ENCODE measurements around the gene SLC1A2. TPM values are rescaled to one million over a fixed set of nuclear protein-coding genes. Genes with fewer than 3 reads are reported as not detected.

The SLC1A2 gene
- total and polyA plus RNA-seq, 2 of the 4 experiments (the other 2 are of a cell fraction): 0.15 to 0.54 TPM

DNA sequence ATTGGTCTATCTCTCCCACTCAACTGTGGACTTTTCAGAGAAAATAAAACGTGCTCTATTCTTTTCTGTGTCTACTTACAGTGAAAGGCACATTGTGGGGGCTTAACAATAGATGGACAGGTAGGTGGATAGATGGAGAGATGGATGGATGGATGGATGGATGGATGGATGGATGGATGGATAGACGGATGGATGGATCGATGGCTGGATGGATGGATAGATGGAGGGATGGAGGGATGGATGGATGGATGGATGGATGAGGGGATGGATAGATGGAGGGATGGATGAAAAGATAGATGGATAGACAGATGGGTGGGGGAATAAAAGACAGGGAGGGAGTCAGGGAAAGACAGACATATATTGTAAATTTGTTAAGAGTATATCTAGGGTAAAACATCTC, 14.2 kb upstream of the SLC1A2 start:
- Histone ChIP-seq H3K27me3 (ENCODE audit: control insufficient read depth, insufficient read depth, low read length) (no peaks in the 10 kb centered on the region), H3K4ac (ENCODE audit: low read depth, low read length) (no peak overlapping the region), H3K14ac (replicated peaks; ENCODE audit: low read depth, low read length) (no peak overlapping the region), H3K9me1 (ENCODE audit: insufficient read depth, low read length) (peaks cover 9% of the 10 kb centered on the region; the same call in 1 of the 2 replicates), H3K23ac (ENCODE audit: low read depth, low read length) (no peak overlapping the region), H4K5ac (ENCODE audit: low read depth, low read length) (no peak overlapping the region), H4K8ac (ENCODE audit: low read depth in 2 of 2, low read length in 2 of 2) (no peak overlapping the region), H3K18ac (ENCODE audit: low read depth, low read length) (no peak overlapping the region), H3K56ac (ENCODE audit: extremely low read depth, insufficient read depth, low read length) (no peak overlapping the region), H2BK5ac (ENCODE audit: low read depth, low read length, poor library complexity, severe bottlenecking) (no peak overlapping the region), H3K9me3 (ENCODE audit: control insufficient read depth, insufficient read depth, low read length) (no peaks in the 10 kb centered on the region), H3K79me1 (ENCODE audit: low read depth in 1 of 2, low read length in 2 of 2) (peaks cover 0 to 7% of the 10 kb centered on the region in 2 experiments; a peak in 1 of 4 replicates), H3K36me3 (ENCODE audit: control insufficient read depth, insufficient read depth, low read length) (peaks cover 43% of the 10 kb centered on the region), H3K9ac (ENCODE audit: low read depth, low read length) (no peak overlapping the region), H2BK120ac (ENCODE audit: low read depth, low read length) (no peak overlapping the region), H3K4me2 (ENCODE audit: low read depth, low read length) (no peak overlapping the region), H2AFZ (replicated peaks; ENCODE audit: low read length, poor library complexity) (no peak overlapping the region), H3K4me3 (ENCODE audit: insufficient read depth, low read depth, low read length) (no peak overlapping the region), H2AK5ac (ENCODE audit: low read depth, low read length) (no peak overlapping the region), H4K20me1 (ENCODE audit: insufficient read depth, low read length) (no peaks in the 10 kb centered on the region), H2AK9ac (replicated peaks; ENCODE audit: low read depth, low read length, poor library complexity) (no peak overlapping the region), H2BK20ac (ENCODE audit: low read depth, low read length) (no peak overlapping the region), H3K4me1 (ENCODE audit: control insufficient read depth, insufficient read depth, low read length) (no peaks in the 10 kb centered on the region), H3K27ac (ENCODE audit: insufficient read depth, low read length) (no peak overlapping the region), H4K91ac (ENCODE audit: insufficient read depth, low read depth, low read length) (no peak overlapping the region), H2BK15ac (ENCODE audit: low read depth, low read length) (no peak overlapping the region)
- TF ChIP-seq, protein P1, sequence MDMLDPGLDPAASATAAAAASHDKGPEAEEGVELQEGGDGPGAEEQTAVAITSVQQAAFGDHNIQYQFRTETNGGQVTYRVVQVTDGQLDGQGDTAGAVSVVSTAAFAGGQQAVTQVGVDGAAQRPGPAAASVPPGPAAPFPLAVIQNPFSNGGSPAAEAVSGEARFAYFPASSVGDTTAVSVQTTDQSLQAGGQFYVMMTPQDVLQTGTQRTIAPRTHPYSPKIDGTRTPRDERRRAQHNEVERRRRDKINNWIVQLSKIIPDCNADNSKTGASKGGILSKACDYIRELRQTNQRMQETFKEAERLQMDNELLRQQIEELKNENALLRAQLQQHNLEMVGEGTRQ (IDR thresholded peaks at IDR 0.05; ENCODE audit: low read depth, low read length): no peak
- TF ChIP-seq, protein P2, sequence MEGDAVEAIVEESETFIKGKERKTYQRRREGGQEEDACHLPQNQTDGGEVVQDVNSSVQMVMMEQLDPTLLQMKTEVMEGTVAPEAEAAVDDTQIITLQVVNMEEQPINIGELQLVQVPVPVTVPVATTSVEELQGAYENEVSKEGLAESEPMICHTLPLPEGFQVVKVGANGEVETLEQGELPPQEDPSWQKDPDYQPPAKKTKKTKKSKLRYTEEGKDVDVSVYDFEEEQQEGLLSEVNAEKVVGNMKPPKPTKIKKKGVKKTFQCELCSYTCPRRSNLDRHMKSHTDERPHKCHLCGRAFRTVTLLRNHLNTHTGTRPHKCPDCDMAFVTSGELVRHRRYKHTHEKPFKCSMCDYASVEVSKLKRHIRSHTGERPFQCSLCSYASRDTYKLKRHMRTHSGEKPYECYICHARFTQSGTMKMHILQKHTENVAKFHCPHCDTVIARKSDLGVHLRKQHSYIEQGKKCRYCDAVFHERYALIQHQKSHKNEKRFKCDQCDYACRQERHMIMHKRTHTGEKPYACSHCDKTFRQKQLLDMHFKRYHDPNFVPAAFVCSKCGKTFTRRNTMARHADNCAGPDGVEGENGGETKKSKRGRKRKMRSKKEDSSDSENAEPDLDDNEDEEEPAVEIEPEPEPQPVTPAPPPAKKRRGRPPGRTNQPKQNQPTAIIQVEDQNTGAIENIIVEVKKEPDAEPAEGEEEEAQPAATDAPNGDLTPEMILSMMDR (conservative IDR thresholded peaks at IDR 0.05; ENCODE audit: low read depth, low read length): no peak
- no peak for TF ChIP-seq RAD21 (IDR thresholded peaks at IDR 0.05; ENCODE audit: low read length)
- TF ChIP-seq CHD1 (IDR thresholded peaks at IDR 0.05; ENCODE audit: low read depth, low read length): no peak
- TF ChIP-seq MAFK (IDR thresholded peaks at IDR 0.05; ENCODE audit: low read depth, low read length): no peak
- TF ChIP-seq, protein P3, sequence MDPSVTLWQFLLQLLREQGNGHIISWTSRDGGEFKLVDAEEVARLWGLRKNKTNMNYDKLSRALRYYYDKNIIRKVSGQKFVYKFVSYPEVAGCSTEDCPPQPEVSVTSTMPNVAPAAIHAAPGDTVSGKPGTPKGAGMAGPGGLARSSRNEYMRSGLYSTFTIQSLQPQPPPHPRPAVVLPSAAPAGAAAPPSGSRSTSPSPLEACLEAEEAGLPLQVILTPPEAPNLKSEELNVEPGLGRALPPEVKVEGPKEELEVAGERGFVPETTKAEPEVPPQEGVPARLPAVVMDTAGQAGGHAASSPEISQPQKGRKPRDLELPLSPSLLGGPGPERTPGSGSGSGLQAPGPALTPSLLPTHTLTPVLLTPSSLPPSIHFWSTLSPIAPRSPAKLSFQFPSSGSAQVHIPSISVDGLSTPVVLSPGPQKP (IDR thresholded peaks at IDR 0.05; ENCODE audit: borderline replicate concordance, low read depth, low read length): no peak
- TF ChIP-seq BHLHE40 (IDR thresholded peaks at IDR 0.05; ENCODE audit: low read depth, low read length): no peak
- TF ChIP-seq MXI1 (IDR thresholded peaks at IDR 0.05; ENCODE audit: borderline replicate concordance, low read depth, low read length): no peak
- no peak for TF ChIP-seq CEBPB (IDR thresholded peaks at IDR 0.05; ENCODE audit: low read depth, low read length)
- no peak for TF ChIP-seq SMC3 (IDR thresholded peaks at IDR 0.05; ENCODE audit: low read depth, low read length)
- no peak for TF ChIP-seq RCOR1 (IDR thresholded peaks at IDR 0.05; ENCODE audit: insufficient replicate concordance, low read length)
- TF ChIP-seq NFE2L2 (IDR thresholded peaks at IDR 0.05; ENCODE audit: low read depth, low read length): no peak
- TF ChIP-seq FOS (IDR thresholded peaks at IDR 0.05; ENCODE audit: low read depth, low read length): no peak
- TF ChIP-seq RFX5 (IDR thresholded peaks at IDR 0.05; ENCODE audit: low read depth, low read length): no peak
- TF ChIP-seq MAZ (IDR thresholded peaks at IDR 0.05; ENCODE audit: borderline replicate concordance, low read depth, low read length): no peak
- TF ChIP-seq POLR2A (IDR thresholded peaks at IDR 0.05; ENCODE audit: low read depth, low read length): no peak
- POLR2A ChIA-PET (ENCODE audit: unreplicated experiment): no interaction called here
- dilution Hi-C loops (cut with HindIII; ENCODE audit: low sequenced_read_pairs, unreplicated experiment) (no loop called here), in situ Hi-C loops (cut with MboI; ENCODE audit: low sequenced_read_pairs) (no loop called here), intact Hi-C loops (cut with micrococcal nuclease) (no loop called here)
- DNase-seq (no peak), ATAC-seq (ENCODE audit: low read depth) (no peak)
- CTCF ChIA-PET: no interaction called here
- BruUV-seq (replicated peaks): no TSS peak
- 95 to 100% methylated on average over 2 of the region's 3 CpGs for WGBS, 2 experiments (ENCODE audit: extremely low coverage in 2 of 2, insufficient read length in 1 of 2)

All from IMR-90 (cell line).